ENCODE measurements around the gene VIM.

Gene VIM

GRCh38 chr10:17206210-17206709 is 21.8 kb upstream of the VIM start:
- DNase-seq (ENCODE audit: low read depth), result no peak
- in situ Hi-C loops (cut with HindIII; ENCODE audit: low sequenced_read_pairs), result loop anchor here (25.0 kb wide), 1 partner anchor 194 kb away; no protein-coding TSS in a partner anchor
- TF ChIP-seq CTCF (IDR thresholded peaks at IDR 0.05; ENCODE audit: low read depth, low read length, missing control alignments), result no peak
- no peak overlapping the region for H3K4me3 ChIP-seq (ENCODE audit: low read depth, low read length)

GRCh38 chr10:17208476-17208875 is 19.6 kb upstream of the VIM start:
- no peak for TF ChIP-seq CTCF (IDR thresholded peaks at IDR 0.05; ENCODE audit: low read depth, low read length, missing control alignments)
- DNase-seq (ENCODE audit: low read depth), result no peak
- in situ Hi-C loops (cut with HindIII; ENCODE audit: low sequenced_read_pairs), result loop anchor here (25.0 kb wide), 1 partner anchor 196 kb away; no protein-coding TSS in a partner anchor
- no peak overlapping the region for H3K4me3 ChIP-seq (ENCODE audit: low read depth, low read length)

- DNase-seq (ENCODE audit: low read depth), result no peak
- H3K4me3 ChIP-seq (ENCODE audit: low read depth, low read length), result no peak overlapping the region
- in situ Hi-C loops (cut with HindIII; ENCODE audit: low sequenced_read_pairs), result loop anchor here (25.0 kb wide), 1 partner anchor 197 kb away; no protein-coding TSS in a partner anchor
- TF ChIP-seq CTCF (IDR thresholded peaks at IDR 0.05; ENCODE audit: low read depth, low read length, missing control alignments), result no peak
Observed at GRCh38 chr10:17209302-17209701, 18.7 kb upstream of the VIM start.

GRCh38 chr10:17209881-17210280 is 18.2 kb upstream of the VIM start:
- TF ChIP-seq CTCF (IDR thresholded peaks at IDR 0.05; ENCODE audit: low read depth, low read length, missing control alignments), result no peak
- H3K4me3 ChIP-seq (ENCODE audit: low read depth, low read length), result no peak overlapping the region
- no peak for DNase-seq (ENCODE audit: low read depth)
- in situ Hi-C loops (cut with HindIII; ENCODE audit: low sequenced_read_pairs), result loop anchor here (25.0 kb wide), 1 partner anchor 198 kb away; no protein-coding TSS in a partner anchor

- H3K4me3 ChIP-seq (ENCODE audit: low read depth, low read length), result no peak overlapping the region
- no peak for TF ChIP-seq CTCF (IDR thresholded peaks at IDR 0.05; ENCODE audit: low read depth, low read length, missing control alignments)
- in situ Hi-C loops (cut with HindIII; ENCODE audit: low sequenced_read_pairs), result loop anchor here (25.0 kb wide), 1 partner anchor 198 kb away; no protein-coding TSS in a partner anchor
- no peak for DNase-seq (ENCODE audit: low read depth)
Observed at GRCh38 chr10:17210361-17210760, 17.7 kb upstream of the VIM start.

- in situ Hi-C loops (cut with HindIII; ENCODE audit: low sequenced_read_pairs), result loop anchor here (25.0 kb wide), 1 partner anchor 201 kb away; no protein-coding TSS in a partner anchor
- no peak for TF ChIP-seq CTCF (IDR thresholded peaks at IDR 0.05; ENCODE audit: low read depth, low read length, missing control alignments)
- no peak overlapping the region for H3K4me3 ChIP-seq (ENCODE audit: low read depth, low read length)
- no peak for DNase-seq (ENCODE audit: low read depth)
Observed at GRCh38 chr10:17212802-17213221, 15.2 kb upstream of the VIM start.

All from astrocyte of the cerebellum (primary cell).